ENCODE results near the gene ENTPD3.

The ENTPD3 gene, protein sequence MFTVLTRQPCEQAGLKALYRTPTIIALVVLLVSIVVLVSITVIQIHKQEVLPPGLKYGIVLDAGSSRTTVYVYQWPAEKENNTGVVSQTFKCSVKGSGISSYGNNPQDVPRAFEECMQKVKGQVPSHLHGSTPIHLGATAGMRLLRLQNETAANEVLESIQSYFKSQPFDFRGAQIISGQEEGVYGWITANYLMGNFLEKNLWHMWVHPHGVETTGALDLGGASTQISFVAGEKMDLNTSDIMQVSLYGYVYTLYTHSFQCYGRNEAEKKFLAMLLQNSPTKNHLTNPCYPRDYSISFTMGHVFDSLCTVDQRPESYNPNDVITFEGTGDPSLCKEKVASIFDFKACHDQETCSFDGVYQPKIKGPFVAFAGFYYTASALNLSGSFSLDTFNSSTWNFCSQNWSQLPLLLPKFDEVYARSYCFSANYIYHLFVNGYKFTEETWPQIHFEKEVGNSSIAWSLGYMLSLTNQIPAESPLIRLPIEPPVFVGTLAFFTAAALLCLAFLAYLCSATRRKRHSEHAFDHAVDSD

DNA sequence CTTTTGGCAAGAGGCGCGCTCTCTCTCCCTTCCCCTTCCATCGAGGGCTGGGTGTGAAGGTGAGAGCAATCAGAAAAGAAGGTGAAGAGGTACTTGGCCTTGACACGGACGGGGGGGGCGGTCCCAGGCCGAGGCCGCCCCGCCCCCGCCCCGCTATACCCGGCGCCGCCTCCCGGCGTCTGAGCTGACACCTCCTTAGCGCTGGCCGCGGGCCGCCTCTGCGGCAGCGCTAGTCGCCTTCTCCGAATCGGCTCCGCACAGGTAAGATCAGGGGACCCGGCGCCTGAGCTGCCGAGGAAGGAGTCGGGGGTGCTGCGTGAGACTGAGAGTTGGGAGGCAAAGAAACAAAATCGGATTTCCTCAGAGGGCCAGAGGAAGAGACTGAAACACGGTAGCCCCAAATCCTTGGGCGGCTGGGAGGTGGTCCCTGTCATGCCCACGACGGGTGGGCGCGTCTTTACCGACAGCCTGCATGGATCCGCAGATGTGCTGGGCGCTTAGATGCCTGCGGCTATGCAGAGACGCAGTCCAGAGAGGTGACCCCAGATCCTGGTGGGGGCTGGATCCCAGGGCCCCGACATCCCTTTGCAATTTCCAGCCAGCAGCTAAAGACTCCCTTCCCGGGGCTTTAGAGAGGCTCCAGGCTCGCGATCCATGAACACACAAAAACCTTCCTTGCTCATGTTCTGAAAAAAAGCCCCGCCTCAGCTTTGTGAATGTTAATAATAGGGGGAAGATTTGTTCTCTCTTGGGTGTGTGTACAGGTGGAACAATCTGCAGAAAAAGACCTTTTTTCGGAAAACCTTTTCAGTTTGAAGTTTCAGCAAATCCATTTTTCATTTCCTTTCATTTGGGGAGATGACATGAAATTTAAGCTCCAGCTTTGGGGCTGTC is at the start of gene ENTPD3:
ENTPD3 (plus strand) TSS at position 184 of the 894 bp plus-strand sequence. CDS start 874 bp downstream, outside the sequence.
- no peak for DNase-seq

DNA sequence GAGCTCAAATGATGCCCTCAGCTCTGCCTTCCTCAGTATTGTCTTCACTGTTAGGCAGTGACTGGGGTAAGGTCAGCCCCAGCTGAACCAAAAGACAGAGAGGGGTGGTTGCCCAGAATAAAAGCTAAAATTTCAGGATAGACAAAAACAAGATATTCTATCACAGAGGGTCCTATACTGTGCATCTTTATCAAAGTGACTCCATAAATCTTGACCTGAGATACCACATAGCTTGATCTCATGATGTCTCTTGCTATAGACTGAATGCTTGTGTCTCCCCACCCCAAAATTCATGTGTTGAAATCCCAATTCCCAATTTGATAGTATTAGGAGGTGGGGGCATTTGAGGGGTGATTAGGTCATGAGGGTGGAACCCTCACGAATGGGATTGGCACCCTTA is 47.1 kb upstream of the ENTPD3 start:
- no peak for DNase-seq

DNA sequence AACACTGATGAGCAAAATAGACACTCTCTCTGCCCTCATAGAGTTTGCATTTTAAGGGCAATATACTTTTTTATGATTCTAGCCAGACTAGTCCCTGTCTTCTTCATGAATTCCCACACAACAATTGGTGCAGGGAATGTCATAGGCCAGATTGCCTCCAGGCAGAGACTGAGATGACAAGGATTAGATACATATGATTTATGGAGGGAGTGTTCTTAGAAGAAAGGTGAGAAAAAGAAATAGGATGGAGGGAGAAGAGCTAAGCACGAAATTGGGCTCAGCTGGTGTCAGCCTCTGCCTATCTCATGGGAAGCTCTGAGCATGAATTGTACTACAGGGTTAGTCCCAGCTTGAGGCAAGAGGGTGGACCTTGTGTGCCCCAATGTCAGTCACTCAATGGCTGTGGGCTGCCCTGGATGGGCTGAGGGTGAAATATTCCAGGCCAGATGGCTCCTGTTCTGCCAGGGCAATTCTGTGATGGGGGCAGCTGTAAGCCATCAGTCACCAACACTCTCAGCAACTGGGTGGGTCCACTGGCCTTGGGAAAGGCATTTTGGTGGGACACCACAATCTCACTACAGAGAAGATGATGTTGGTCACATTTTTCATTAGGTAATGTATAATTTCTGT is 46.3 kb upstream of the ENTPD3 start:
- no peak for DNase-seq

DNA sequence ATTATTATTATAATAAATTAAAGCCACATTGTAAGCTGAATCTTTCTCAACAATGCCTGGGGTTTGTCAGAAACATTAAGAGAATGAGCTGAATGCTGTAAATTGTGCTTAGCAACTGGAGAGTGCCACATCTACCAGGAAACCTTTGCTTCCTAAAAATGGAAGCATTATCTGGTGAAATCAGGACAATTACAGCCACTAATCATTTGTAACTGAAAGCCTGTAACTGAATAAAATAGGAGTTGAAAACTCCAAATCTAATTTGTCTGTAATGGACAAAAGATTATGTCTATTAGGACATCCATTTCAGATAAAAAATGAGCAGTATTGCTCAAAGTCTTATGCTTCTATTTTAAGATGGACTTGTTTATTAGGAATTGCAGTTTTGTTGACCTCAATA is 45.3 kb upstream of the ENTPD3 start:
- DNase-seq, result no peak

DNA sequence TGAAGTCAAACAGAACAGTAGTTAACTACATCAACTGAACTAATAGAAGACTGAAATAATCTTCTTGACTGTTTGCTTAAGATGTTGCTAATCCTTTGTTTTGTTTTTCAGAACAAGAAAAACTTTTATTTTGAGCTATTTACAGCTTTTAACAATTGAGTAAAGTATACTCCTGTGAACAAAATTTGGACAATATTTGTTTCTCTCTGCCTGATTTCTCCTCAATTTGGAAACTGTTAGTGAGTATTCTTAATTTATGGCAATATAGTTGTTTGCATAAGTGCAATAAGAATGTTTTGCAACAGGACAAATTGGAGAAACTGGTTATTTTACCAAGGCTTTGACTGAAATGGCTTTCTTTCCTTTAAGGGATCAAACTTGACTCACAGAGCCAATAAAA is 36.5 kb upstream of the ENTPD3 start:
- no peak for DNase-seq

DNA sequence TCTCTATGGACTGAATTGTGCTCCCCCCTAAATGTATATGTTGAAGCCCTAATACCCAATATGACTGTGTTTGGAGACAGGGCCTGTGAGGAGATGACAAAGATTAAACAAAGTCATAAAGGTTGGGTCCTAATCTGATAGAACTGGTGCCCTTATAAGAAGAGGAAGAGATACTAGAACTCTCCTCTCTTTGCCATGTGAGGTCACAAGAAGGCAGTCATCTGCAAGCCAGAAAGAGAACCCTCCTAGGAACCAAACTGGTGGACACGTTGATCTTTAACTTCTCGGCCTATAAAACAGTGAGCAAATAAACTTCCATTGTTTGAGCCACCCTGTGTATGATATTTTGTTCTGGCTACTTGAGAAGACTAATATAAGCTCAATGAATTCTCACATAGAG is 31.6 kb upstream of the ENTPD3 start:
- no peak for DNase-seq

DNA sequence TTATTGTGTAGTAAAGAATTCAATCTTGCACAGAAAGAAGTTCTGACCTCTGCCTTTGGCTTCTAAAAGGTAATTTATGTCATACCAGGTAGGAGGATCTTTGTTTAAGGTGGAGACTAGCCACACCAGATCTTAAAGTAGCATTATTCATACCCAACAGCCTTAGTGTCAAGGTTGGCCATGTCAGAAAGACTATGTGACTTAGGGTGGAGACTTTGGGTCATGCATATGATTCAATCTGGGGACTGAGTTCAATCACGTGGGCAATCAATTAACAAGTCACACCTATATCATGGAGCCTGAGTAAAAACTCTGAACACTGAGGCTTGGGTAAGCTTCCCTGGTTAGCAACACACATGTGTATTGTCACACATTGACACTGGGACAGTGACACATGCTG is 28.5 kb upstream of the ENTPD3 start:
- no peak for DNase-seq

DNA sequence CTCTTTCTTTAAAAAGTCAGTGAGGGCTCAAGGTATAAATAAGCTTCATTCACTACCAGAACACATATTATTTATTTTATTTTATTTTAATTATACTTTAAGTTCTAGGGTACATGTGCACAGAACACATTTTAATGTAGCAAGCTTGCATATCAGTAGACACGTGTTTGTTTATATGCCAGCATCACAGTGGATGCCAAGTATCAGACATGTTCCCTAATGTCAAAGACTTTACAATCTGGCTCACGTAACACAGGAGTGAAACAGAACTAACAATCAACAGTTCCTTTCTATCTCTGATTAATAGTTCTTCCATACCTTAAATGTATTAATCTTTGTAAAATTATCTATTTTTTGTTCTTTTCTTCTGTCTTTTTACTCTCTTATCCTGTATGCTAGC is 23.3 kb upstream of the ENTPD3 start:
- DNase-seq, result no peak

DNA sequence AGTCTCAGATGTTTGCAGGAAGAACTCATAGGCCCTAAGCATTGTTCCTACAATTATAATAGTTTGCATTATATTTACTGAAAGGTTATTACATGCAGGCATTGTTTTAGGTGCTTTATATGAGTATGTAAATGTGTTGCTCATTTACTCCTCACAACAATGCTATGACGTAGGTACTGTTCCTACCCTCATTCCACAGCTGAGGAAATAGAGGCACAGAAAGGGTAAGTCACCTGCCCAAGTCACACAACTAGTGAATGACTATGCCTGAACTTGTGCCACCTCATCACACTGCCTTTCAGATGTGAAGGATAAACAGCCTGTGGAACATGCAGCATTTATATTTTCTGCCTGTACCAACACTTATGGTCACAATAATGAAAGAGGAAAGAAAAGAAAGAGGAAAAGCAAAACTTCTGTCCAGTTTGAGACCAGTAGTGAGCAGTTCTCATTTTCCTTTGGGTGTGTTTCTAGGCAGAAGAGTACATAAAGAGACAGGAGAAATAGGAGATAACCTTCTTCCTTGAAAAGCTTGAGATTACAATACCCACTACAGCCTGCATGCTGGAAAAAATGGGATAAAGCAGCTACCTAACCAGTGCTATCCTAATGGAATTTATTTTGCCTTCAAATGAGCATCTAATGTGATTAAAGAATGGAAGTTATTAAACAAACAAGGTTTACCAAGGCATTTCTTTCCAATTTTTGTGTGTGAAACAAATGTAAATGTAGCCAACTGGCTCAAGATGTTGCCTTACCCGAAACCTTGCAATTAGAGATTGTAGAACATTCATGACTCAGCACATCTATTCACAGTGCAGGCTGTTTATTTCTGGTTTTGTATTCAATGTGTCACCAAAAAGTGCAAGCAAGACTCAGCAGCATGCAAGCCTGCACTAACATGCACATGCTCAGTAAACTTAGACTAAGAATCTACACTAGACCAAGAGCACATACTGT is 20.5 kb upstream of the ENTPD3 start:
- no peak for DNase-seq

DNA sequence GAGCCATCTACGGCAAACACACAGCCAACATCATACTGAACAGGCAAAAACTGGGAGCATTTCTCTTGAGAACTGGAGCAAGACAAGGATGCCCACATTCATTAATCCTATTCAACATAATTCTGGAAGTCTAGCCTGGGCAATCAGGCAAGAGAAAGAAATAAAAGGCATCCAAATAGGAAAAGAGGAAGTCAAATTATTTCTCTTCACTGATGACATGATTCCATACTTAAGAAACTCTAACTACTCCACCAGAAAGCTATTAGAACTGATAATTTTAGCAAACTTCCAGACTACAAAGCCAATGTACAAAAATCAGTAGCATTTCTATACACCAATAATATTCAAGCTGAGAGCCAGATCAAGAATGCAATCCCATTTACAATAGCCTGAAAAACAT is 17.3 kb upstream of the ENTPD3 start:
- no peak for DNase-seq

DNA sequence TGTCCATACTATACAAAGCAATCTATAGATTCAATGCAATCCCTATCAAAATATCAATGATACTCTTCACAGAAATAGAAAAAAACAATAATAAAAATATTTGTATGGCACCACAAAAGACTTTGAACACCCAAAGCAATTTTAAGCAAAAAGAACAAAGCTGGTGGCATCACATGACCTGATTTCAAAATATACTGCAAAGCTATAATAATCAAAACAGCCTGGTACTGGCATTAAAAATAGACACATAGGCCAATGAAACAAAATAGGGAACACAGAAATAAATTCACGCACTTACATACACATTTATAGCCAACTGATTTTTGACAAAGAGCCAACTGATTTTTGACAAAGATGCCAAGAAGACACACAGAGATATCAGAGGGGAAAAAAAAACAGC is 9.2 kb upstream of the ENTPD3 start:
- no peak for DNase-seq

DNA sequence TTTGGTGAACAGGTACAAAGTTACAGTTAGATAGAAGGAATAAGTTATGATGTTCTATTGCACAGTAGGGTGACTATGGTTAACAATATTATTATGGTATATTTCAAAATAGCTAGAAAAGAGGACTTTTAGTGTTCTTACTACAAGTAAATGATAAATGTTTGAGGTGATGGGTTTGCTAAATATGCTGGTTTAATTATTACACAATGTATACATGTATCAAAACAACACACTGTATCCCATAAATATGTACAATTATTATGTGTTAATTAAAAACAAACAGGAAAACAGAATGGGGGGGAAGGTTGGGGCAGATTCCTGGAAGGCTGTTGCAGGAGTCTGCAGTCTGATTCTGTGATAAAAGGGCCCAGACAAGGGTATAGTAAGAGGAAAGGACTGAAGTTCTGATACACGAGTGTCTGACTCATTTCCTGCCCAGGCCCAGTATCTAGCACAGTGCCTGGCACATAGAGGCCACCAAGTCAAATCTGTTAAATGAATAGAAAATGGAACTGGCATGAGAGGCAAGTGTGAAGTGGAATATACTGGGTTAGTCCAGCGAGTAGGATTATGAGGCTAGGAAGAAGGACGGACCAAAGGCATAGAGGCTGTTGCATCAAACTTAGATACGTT is 7.2 kb upstream of the ENTPD3 start:
- DNase-seq, result no peak

DNA sequence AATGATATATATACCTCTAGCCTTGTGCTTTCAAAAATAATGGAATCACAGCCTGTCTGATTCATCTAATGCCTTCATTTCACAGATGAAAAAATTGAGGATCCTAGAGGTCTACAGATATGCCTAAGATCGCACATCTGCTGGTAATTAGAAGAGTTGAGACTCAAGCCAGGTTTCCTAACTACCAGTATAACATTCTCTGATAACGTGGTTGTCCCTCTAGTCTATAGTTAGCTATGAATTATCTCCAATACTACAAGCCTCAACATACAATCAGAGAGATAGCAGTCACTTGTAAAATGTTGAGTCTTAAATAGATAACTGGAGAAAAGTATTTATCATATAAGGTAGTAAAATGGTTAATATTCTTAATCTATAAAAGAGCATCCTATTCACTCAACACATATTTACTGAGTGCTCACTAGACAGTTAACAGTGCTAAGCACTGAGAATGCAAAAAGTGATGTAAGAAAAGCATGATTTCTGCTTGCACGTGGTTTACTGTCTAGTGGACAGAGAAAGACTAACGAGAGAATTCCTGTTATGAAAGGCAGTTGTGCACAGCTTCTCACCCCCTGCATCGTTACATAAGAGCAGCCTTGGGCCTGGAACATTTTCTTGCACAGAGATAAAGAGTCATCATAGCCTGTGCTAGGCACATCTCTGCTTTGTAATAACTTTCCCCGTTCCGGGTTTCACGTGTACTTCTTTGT is 4.9 kb upstream of the ENTPD3 start:
- no peak for DNase-seq

DNA sequence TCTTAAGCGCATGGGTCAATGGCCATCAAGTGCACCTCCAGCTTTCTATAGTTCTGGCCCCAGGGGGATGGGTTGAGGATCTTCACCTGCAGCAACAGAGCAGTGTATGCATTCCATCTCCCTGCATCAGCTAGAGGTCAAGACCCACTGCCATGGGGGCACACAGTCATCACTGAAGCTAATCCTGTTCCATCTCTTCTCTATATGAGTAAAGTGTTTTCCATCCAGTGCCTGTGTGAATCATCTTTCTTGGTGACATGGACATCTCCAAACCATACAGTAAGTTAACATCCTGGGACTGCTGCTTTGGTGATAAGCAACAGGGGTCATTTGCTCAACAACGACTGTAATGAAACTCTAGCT is 4.4 kb upstream of the ENTPD3 start:
- no peak for DNase-seq

DNA sequence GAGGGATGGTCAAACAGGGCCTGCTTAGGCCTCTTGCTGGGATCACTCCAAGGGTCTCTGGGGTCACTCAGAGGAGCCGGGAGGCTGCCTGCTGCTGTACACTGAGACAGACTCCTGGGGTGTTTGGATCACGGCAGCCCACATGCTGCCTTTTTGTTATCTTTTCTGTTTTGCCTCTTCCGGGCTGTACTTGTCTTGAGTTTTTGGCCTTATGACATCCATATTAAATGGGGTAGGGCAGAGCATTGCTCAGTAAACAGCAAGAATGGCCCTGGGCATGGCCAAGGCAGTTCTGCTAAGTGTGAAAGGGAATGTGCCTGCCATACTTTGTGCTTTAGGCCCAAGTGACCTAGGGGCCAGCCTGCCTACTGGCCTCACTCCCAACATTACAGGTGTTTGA is 771 bp upstream of the ENTPD3 start:
- no peak for DNase-seq

DNA sequence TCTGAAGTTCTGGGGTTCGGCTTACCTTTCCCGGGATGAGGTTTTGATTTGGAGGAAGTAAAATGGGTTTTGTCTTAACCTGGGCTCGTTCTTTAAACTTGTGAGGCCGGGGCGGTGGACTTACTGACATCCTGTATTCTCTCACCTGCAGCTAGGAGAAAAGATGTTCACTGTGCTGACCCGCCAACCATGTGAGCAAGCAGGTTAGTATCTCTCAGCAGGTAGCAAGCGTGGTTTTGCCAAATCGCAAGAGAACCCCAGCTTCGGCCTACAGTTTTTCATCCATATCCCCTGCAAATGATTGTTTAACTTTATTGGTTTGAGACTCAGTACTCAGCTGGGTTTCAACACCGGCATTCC is 891 bp downstream of the ENTPD3 start:
- no peak for DNase-seq

DNA sequence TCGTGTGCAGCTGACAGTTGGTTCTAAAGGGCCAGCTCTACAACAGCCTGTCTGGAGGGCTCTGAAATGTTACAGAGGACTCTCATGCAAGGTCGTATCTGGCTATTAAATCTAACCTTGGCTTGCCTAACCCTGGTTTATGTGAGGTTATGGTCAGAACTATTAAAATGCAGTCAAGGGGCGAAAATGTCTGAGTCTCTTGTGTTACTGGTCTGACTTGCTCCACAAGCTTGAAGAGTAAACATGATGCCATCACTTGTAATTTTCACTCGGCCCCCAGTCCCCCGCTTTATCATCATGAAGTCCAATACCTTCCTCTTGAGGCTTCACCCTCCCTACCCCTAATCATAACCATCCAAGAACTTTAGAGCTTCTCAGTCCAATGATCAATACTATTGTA is 9.4 kb downstream of the ENTPD3 start:
- DNase-seq, result no peak

DNA sequence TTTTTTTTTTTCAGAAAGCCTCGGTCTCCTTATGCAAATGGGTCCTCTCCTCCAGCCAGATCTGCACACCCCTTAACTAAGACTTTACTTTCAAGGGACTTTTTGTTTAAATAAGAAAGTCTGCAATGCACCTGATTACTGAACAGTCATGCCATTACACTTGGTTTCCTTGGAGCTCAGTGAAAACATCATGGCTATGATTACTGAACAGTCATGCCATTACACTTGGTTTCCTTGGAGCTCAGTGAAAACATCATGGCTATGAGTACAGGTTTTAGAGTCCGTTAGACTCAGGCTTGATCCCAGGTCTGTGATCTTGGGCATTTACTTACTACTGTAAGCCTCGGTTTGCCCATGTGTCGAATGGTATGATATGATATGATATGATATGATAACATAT is 10.1 kb downstream of the ENTPD3 start:
- DNase-seq, result no peak

DNA sequence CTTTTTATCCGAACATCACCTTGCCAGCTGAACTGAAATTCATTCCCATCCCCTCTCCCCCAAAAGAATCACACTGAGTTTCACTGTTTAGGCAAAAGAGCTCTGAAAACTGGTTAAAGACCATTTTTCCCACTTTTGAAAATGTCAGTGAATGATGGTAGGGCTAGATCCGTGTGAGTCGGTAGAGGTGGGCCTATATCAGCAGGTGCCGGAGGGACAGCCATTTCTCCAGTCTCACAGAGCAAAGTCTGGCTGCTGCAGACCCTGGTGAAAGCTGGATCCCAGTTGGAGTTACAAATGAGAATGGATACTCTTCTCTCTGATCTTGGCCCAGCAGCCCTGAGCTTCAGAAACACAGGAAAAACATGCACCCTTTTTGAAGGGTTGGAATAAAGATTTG is 10.9 kb downstream of the ENTPD3 start:
- no peak for DNase-seq

DNA sequence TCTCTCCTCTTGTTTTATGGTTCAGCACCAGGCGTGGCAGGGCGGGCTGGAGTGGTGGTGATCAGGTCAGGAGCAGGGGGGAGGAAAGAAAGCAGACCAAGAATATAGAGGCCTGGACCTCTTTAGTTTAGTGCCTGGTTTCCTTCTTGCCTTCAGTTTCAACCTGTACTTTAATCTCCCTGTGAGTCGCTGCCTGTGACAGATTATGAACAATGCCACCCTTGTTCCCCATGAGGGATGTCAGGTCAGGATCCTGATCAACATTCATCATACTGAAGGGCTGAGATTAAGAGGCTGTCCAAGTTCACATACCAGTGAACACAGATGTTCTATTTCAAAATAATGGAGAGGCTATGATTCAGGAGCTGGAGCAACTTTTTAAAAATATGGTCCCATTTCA is 11.4 kb downstream of the ENTPD3 start:
- no peak for DNase-seq

DNA sequence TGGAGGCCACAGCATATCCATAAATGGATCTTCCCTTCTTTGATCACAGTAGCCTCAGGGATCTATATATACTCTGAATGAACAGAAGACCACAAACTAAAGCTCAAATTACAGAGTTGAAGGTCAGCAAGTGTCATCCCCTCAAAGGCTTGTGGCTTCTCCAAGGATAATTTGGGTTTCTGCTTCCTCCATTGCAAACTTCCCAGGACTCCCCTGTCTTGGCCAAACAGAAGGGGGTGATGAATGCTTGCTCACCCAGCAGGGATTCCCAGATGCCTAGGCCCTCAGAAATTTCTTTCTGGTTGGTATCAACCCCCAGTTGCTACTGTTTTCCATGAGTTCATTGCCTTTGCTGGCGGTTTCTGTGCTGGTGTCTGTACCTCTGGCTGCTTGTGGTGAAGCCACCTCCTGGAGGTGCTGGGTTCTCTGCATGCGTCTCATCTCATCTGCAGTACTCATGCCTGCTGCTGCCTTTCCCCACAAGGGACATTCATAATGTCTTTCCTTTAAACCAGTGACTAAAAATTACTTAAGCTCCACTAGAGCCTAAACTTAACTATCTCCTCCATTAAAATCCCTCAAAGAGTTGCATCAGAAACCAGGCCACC is 17.7 kb downstream of the ENTPD3 start:
- DNase-seq, result no peak
